GM18951 (cell line): Measurements from ENCODE around the gene ISG20.
A peak's percentile ranks its signal among the peaks of the same experiment; 100 is the strongest.

ENCODE experiments used
- POLR2A ChIP-seq: IDR thresholded peaks from 4 replicates; pipeline ENCODE4 v1.6.1; 2011; ENCODE audit warnings: mild to moderate bottlenecking; ENCODE audit not compliant: insufficient read length, insufficient read depth; ENCODE audit errors: extremely low read depth
- in situ Hi-C: fragments of 300-500 bp; cut with MboI; formaldehyde crosslinking; loops from one replicate; pipeline ENCODE4 v1.12.0; 2022; ENCODE audit warnings: low sequenced_read_pairs, mixed read lengths, inconsistent platforms; ENCODE audit not compliant: unreplicated experiment

ISG20 gene

GRCh38 chr15:88638626-88639372 lies at the start of gene ISG20:
ISG20 (plus strand) TSS chr15:88639016; CDS start chr15:88639367, 351 bp downstream.
- TF ChIP-seq POLR2A, result peak; percentile 94
- in situ Hi-C loops, result no loop called here

DNA sequence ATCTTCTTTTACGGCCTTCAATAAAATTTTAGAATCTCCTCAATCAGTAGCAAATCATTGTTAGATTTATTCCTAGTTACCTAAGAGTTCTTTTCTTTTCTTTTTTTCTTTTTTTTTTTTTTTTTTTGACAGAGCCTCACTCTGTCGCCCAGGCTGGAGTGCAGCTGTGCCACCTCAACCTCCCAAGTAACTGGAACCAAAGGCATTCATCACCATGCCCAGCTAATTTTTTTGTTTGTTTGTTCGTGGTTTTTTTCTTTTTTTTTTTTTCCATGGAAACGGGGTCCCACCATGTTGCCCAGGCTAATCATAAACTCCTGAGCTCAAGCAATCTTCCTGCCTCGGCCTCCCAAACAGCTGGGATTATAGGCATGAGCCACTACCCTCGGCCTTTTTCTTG lies 48.1 kb upstream of the ISG20 start:
- in situ Hi-C loops, result no loop called here
- no peak for TF ChIP-seq POLR2A

DNA sequence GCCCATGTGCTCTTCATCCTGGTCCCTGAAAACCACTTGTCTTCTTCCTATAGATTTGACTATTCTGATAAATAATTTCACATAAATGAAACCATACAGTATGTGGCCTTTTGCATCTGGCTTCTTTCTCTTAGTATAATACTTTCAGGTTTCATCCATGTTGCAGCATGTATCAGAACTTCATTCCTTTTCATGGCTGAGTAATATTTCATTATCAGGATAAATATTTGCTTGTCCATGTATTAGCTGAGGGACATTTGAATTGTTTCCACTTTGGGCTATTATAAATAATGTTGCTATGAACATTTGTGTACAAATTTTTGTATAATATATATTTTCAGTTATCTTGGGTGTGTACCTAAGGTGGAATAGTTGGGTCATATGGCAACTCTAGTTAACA lies 47.4 kb upstream of the ISG20 start:
- no peak for TF ChIP-seq POLR2A
- in situ Hi-C loops, result no loop called here

GRCh38 chr15:88603885-88604284 lies 34.9 kb upstream of the ISG20 start:
- in situ Hi-C loops, result no loop called here

GRCh38 chr15:88604381-88605188 lies 34.2 kb upstream of the ISG20 start:
- no peak for TF ChIP-seq POLR2A
- in situ Hi-C loops, result no loop called here

More at GRCh38 chr15:88603885-88604284, 34.9 kb upstream of the ISG20 start:
- TF ChIP-seq POLR2A, result no peak

DNA sequence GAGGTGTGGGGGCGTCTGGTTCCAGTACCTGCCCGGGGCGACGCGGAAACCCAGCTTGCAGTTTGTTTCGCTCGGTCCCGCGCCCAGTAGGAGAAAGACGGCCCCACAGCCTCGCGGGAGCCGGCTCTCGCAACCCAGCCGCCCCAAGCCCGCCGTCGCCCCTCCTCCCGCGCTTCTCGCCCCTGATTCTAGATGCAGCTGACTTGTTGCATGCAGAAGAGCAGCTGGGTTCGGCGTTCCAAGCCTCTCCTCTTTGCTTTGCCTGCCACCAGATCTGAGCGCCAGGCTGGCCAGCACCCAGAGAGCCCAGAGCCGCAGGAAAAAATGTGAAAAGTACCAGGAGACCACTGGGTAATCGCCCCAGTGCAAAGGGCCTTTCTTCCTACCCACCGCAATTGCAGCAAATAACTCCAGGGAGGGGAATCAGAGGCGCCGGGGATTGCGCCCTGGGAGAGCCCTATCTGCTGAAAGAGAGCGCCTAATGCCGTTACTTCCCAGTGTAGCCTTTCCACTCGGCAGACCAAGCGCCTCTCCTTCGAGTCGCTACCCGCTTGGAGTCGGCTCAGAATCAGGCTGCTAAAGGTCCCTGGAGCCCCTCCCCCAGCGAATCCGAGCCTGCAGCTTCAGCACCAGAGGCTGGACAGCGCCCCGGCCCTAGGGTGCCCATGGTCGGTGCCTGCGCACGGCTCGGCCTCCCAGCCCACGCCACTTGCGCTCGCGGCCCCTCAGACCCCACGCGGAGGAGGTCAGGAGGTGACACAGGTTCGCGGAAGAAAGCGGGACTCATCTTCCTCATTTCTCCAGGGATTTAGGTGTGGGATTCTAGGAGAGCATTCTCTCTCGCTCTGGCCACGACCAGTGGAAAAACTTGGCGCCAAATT lies 33.4 kb upstream of the ISG20 start:
- no peak for TF ChIP-seq POLR2A
- in situ Hi-C loops, result no loop called here

- TF ChIP-seq POLR2A, result no peak
- in situ Hi-C loops, result no loop called here
These were observed 32.6 kb upstream of the ISG20 start for GRCh38 chr15:88606070-88606794.

DNA sequence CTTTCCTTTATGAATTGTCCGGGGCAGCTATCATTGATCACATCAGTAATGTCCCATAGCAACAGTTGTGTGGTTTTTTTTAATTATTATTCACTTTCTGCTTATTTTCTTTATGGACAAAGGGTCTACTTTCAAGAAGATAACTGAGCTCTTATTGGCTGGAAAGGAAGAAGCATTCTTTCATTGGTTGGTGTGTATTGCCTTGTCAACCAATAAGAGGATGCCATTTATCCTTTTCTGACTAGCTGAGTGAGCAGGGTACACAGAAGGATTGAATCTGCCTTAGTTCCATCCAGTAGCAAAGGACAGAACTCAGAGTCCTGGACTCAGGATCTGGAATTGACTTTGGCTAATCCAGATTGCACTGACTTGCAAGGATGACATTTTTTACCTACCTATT lies 30.9 kb upstream of the ISG20 start:
- no peak for TF ChIP-seq POLR2A
- in situ Hi-C loops, result no loop called here

- in situ Hi-C loops, result no loop called here
- no peak for TF ChIP-seq POLR2A
These were observed 30.1 kb upstream of the ISG20 start for GRCh38 chr15:88608607-88609181.

GRCh38 chr15:88609344-88610090 lies 29.3 kb upstream of the ISG20 start:
- TF ChIP-seq POLR2A, result no peak
- in situ Hi-C loops, result no loop called here

DNA sequence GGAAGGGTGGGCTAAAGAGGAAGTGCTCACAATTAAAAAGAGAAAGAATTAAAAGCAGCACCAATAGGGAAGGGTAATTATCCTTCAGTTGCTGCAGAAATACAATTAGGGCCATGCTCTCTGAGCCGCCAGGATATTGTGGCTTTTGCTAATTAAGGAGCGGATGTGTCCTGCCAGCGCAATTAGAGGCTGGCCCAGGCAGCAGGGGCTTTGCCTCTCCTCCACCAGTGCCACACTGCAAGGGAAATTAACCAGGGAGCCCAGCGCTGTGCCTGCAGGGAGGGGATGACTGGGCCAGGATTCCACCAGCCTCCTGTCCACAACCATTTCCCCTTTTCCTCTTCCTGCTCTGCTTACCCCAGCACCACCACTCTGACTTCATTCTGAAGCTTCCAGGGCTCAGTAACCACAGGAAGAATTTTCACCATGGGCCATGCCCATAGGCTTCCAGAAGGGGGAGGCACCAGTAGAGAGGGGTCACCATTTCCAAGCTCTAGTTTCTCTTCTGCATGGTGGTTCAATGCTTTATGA lies 28.1 kb upstream of the ISG20 start:
- TF ChIP-seq POLR2A, result no peak
- in situ Hi-C loops, result no loop called here
